Stimulated activated CD4-positive, alpha-beta T cell treated with anti-CD3 and anti-CD28 coated beads, Interleukin-15, amount 100 ng/mL, for 24 hours (primary cell): ENCODE results near the gene PDK3.

Experiments used
- DNase-seq: peaks from one replicate; pipeline ENCODE4 v3.0.0-alpha.2; 2020

The PDK3 gene

DNA sequence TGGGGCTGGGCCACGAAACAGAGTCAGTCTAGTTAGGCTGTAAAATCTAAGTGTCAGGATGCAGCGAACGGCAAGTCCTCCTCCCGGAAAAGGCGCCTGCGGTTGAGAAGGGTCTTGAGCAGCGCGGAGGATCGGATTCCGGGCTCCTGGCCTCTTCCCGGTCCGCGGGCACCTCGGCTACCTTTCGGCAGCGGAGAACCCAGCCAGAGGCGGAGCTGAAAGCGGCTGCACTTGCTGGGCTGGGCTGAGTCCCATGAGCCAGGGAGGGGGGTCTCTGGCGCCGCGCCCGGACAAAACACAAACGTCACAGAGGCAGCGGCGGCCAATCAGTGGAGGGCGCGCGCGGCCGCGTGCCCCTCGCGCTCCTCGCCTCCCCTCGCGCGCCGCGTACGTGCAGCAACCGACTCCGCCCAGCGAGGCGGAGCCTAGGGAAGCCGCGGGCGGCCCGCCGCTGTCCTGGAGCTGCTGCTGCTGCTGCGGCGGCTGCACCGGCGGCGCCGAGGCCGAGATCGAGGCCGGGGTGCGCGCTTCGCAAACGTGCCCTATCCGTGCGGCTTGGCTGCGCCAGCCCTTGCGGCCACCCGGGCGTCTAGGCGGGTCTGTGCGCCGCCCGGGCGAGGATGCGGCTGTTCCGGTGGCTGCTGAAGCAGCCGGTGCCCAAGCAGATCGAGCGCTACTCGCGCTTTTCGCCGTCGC, at the start of gene PDK3:
Gene PDK3, plus strand, starts transcription at position 451 of the 696 bp plus-strand sequence. Its CDS starts 170 bp downstream, at position 621.
- peak; percentile 87 for DNase-seq

DNA sequence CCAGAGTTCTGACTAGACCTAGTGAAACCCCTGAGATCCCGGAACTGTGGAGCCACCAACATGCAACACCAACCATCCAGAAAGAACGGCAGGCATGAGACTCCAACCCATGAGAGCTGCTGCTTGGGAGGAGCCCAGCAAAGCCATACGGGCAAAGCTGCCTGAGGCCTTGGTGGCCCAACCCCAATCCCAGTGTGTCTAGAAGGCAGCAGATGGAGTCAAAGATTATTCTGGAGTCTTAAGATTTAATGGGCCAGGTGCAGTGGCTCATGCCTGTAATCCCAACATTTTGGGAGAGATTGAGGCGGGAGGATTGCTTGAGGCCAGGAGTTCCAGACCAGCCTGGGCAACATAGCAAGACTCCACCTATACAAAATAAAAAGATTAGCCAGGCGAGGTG, 49.2 kb upstream of the PDK3 start:
- DNase-seq = no peak

DNA sequence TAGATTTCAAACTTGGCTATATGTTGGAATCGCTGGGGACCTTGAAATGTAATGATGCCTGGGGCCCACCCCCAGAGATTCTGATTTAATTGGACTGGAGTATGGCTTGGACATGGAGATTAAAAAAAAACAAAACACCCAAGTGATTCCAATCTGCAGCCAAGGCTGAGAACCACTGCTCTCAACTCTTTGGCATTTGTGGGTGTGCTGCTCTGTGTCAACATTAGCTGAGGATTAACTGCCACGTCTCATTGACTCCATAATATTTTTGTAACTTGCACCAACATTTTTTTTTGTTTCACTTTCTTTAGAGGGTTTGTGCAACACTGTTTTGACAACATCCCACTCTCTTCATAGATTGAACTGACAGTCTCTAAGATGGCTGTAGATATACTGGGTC, 41.1 kb upstream of the PDK3 start:
- DNase-seq = no peak

DNA sequence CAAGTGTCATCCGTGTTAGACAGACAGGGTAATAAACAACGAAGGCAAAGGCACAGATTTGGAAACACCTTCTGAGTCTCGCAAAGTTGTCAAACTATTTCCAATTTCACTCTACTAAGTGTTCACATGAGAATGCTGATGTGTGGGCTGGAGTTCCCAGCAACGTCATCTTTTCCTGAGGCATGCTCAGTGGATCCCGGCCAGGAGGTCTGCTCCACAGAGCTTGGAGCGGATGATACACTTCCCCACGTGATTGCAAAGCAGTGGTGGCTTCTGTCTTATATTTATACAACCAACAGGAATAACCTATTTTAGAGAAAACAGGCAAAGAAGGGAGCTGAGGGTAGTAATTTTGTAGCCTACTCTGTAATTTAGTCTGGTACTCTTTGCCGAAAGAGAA, 40.1 kb upstream of the PDK3 start:
- DNase-seq = no peak

DNA sequence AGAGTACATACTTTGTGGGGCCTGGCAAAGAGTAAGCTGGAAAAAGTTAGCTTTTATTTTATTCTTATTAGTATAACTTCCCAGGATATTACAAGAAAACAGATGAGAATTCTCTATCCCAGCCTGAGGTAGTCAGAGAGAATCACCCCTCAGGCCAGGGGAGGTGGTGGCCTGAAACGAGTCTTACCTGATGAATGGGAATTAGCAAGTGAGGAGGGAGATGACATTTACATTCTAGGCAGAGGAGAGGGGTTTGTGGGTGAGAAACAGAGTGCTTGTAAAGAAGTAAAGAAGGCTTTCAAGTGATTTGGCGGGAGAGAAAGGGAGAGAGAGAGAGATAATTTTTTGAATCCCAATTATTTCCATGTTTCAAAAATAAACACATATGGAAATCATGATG, 39.3 kb upstream of the PDK3 start:
- DNase-seq = no peak

DNA sequence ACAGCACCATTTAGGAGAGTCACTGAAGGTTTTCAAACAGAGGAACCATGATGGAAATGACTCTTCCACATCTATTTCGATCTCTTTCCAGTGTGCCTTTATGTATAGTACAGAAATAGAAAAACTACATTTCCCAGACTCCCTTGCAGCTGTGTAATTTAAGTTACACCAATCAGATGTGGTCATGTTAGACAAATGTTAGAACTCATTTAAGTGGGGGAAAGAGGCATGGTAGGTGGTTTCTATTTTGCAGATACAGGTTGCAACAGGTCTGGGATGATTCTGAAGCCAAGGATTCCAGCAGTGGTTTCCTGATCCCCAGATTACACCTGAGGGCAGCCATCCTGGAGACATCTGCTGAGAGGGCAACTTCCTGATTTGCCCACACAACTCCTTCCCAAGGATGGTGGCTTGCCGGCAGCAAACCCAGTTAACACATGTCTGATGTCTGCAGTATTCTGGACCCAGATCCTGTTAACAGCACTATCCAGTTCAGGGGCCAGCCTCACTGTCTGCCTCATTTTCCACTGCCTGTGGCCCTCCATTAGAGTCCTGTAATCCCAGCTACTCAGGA, 38.7 kb upstream of the PDK3 start:
- DNase-seq = no peak

DNA sequence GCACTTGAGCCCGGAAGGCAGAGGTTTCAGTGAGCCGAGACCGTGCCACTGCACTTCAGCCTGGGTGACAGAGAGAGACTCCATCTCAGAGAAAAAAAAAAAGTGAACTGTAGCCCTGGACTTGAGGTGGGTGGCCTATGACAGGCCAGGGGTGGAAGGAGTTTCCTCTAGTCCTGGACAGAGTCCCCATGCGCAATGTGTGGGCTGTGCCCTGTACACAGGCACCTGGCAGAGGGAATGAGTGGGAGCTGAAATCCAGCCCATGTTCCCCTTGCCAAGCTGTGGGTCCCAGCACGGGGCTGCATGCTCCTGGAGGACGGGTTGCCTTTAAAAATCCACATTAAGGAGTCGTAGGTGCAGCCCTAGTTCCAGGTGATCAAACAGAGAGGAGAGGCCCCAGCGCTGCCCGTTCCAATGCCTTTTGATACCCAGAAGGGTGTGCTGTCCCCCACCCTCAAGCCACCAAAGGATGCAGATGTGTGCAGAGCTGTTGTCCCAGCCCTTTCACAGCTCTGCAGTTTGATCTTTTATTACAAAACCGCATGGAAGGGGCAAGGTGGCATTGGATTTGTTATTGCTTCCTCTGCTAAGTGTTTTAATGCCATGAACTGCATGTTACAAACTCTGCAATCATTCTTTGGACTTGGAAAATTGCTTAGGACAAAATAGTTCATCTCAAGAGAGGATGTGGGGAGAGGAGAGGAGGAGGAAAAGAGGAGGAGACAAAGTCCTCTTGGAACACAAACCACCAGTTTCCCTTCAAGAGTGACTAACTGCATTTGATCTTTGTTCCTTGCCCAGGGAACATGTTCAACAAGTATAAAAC, 38.0 kb upstream of the PDK3 start:
- no peak for DNase-seq

DNA sequence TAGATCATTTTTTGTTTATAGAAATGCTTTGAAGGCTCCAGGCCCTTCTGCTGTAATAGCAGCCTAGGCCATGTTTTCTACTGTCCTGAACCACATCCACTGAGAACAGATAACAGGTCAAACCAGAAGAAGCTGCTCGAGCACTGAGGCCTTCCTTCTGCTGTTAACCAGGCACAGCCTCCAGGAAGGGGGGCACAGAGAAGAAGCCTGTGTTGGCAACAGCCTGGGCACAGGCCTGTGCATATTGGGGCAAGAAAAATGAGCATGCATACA, 37.4 kb upstream of the PDK3 start:
- no peak for DNase-seq

DNA sequence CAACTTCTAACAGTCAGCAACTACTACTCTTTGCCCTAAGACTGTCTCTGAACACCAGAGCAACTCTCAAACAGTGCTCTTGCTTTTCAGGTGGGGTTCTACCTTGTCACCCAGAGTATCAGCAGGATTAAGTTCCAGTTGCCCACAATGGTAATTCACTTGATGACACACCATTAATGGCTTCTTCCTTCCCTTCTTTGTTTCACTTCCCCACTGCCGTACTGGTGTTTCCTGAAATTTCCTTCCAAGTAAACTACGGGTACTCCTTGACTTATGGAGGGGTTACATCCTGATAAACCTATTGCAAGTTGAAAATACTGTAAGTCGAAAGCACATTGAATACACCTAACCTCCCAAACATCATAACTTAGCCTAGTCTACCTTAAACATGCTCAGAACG, 36.6 kb upstream of the PDK3 start:
- no peak for DNase-seq

DNA sequence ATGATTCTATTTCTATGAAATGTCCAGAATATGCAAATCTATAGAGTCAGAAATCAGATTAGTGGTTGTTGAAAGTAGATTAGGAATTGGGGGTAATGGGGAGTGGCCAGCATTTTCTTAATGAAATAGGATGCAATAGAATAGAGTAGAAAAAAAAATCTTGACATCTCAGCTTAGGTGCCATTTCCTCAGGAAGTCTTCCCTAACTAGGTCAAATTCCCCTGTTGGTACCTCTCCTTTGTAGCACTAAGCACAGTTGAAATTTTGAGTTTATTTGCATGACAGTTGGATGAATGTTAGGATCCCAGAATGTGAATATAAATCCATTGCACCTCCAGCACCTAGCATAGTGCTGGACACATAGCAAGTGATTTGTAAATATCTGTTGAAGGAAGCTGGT, 30.0 kb upstream of the PDK3 start:
- DNase-seq = no peak

DNA sequence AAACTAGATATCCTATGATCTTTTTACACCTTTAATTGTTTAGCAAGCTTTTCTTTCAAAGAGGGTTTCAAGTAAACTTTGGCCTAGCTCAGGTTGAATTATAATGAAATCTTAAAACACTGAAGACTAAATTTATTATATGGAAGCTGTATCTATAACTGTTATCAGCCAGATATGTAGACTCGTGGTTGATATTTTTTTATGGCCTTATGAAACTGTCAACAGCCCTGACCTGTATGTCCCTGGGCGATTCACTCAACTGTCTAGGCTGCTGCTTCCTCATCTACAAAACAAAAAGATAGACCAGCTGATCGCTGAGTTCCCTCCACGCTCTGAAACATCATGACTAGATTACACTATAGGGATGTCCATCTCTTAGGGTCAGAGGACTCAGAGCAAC, 21.2 kb upstream of the PDK3 start:
- no peak for DNase-seq

DNA sequence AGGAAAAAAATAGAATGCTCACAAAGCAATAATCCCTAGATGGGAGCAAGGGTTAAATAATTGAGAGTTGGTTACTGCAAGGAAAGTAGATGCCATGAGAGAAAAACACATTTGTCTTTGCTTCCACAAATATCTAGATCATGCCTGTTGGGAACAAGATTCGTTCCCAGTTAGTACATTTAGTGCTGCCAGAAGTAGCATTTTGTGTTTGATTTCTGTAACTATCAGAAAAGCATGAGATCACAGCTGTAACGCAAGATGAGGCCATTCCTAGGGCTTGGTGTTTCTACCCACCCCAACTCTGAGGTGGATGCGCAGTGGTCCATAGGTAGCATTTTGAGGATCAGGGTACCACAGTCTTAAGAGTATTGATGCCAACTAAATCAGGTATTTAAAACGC, 20.4 kb upstream of the PDK3 start:
- no peak for DNase-seq

DNA sequence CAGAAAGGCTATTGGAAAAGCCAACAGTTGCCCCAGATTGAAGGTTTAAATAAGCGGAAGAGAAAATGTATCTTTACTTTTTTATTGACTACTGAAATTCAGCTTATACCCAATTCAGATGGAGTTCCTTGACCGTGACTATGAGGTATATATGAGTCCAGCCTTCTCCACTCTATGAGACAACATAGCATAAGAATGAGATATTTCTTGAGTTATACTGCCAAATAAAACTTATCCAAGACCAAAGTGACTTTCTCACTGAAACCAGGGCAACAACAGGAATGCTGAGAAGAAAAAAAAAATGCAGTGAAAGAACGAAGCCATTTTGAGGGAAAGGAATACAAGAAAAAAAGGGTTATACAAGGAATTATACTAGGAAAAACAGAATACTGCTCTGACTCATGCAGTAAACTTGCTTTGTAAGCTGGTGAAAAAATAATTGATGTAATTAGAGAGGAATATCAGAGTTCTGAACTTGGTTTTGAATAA, 16.3 kb upstream of the PDK3 start:
- DNase-seq = no peak

DNA sequence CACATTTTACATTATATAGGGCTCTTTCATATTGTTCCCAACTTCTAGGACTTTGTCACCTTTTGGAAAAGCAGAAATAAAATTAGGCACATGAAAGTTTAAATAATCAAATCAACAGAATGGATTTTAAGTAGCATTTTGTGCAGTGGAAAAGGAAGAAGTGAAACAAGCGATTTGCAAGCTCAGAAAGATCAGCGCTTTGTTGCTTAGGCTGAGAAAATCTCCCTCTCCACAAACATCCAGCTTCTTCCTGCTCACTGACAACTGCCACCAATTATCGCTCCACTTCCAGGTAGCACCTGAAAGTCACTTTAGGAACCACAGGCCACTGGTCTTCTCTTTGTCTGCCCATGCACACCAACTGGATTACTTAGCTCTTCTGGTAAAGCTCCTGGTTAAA, 2.0 kb upstream of the PDK3 start:
- no peak for DNase-seq

DNA sequence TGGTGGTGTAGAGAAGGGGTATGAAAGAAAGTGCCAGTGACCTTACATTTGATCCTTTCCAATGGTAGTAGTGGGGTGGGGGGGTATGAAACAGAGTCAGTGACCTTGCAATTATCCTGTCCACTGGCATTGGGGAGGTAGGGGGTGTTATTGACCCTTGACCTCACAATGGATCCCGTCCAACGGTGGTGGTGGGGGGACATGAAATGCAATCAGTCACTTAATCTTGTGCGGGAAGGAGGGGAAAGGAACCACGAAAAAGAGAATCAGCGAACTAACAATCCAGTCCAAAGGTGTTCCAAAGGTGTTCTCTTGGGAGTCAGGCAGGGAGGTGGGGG, 619 bp upstream of the PDK3 start:
- no peak for DNase-seq

DNA sequence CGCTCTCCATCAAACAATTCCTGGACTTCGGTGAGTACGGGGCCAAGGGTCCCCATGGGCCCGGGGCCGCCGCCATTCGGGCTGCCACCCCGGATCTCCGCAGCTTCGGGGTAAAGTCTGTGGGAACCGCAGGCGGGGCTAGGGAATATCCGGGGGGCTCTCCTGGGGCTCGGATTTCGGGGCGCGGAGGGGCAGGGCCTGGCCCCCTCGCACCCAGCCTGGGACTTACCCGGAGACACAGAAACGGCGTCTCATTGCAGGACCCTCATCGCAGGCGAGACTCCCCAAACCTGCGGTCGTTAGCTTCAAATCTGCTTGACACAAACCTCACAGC, 413 bp downstream of the PDK3 start:
- no peak for DNase-seq

DNA sequence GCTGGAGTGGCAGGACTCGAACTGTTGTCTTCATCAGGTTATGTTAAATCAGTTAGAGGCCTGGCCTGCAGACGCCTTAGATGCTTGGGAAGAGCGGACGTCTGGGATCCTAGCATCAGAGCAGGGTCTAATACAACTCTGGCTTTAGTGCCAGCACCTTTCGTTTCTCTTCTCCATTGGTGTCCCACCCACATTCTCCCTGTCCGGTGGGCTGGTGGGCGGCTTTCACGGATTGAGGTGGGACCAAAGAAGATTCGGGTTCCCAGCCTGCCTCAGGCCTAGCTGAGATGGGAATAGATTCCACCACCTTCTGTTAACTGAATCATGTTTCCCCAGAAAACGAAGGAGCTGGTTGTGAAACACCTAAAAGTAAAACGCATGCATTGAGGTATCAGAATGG, 939 bp downstream of the PDK3 start:
- DNase-seq = no peak

DNA sequence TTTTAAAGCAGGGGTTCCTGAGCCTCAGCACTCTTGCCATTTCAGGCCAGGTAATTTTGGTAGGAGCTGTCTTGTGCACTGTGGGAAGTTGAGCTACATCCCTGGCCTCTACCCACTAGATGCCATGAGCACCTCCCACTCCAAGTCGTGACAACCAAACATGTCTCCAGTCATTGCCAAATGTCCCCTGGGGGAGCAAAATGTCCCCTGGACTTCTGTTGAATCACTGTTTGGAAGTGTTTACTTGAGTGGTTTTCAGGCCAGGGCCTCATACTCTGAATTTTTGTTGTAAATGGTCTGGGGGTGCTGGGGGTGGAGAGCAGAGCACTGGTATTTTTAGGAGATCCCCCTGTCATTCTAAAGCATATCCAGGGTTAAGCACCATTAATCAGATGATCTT, 3.2 kb downstream of the PDK3 start:
- no peak for DNase-seq

DNA sequence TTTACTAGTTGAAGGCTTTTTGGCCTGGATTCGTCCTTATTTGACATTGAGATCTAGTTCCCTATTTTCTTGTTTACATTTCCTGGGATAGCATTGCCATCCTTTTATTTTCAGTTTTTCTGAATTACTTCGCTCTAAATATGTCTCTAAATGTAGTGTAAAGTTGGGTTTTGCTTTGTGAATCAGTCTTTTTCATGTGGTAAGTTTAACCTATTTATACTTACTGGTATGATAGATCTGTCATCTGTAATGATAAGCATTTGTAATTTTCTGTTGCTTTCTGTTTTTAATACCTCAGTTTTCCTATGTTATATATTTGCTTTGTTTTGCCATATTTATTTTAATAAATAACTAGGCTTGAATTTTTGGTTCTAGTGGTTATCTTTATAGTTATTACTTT, 6.7 kb downstream of the PDK3 start:
- DNase-seq = no peak

DNA sequence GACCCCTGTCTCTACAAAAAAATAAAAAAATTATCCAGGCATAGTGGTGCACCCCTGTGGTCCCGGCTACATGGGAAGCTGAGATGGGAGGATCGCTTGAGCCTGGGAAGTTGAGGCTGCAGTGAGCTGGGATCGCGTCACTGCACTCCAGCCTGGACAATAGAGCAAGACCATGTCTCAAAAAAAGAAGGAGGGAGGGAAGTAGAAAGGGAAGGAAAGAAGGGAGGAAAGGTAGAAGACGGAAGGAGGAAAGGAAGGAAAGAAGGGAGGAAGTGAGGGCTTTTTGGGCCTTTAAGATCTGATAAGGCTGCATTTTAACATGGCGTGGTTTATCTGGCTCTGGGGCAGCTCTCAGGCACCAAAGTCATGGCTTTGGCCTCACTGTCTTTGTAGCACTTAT, 10.4 kb downstream of the PDK3 start:
- no peak for DNase-seq

DNA sequence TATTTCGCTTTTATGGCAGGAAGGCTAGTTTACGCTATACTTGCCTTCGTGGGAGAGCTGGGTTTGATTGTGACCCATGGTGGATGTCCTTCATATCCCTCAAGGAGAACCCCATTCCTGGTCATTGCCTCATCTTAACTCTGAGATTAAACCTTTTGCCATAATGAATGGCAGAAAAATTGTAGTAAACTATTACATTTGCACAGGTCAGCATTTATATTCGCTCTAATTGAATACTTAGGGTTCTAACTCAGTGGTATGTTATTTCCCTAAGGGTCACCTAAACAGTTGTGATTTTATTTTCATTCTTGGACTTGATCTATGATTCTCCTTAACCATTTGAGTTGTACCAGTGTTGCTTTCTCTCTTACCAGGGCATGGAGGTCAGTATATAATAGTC, 13.4 kb downstream of the PDK3 start:
- no peak for DNase-seq

DNA sequence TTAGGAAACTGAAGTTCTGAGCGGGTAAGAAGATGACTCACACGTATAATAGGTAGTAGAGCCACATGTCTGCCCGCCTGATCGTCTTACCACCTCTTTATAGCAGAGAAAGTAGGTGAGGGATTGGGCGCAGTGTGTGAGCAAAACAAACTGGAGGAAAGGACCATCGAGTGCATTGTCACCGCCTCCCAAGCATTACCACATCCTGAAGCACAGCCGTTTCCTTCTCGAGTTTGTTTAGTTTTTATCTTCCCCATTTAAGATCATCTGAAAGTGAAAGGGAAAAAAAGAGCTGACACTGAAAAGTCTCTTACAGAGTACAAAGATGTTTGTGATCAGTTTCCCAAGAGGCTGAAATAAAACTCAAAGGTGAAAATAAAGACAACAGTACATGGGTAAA, 14.8 kb downstream of the PDK3 start:
- DNase-seq = peak; percentile 73

DNA sequence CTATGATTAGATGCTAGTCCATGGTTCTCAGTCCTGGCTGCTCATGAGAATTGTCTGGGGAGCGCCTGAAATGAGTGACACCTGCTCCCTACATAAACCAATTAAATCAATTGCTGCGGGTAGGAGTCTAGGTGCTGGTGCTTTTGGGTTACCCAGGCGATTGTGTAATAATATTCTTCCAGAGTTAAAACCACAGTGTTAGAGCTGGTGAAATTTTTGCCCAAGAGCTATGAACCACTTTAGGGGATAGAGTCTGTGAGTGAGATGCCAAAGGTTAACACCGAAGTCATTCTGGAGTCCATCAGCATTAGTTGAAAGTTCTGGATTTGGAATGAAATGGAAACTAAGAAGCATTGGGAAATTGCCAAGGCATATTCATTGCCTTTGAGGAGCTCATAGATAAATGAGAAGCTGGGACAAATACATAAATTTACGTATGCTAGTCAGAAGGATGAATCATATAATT, 15.3 kb downstream of the PDK3 start:
- DNase-seq = no peak

DNA sequence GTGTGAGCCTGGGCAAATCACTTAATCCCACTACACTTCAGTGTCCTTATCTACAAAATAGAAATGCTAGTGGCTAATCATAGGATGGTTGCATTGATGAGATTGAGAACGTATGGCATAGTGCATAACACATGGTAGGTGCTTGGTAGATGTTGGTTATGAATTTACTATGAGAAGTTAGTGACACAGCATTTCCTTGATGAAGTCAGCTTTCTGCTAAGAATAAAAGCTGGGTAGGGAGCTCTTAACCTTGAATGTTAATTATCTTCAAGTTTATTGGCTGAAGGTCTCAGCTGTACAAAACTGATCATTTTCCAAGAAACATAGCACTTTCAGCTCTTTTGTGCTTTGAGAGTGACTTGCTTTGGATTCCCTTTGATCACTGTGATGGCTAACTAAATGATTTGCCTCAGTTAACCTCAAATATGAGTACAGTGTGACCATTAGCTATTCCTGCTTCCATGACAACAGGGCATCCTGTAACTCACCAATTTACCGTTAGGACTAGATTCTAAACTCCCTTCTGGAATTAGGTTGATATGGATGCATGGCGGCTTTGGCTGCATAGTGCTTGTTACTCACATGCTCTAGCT, 17.8 kb downstream of the PDK3 start:
- no peak for DNase-seq
